ENCODE measurements around the gene PHAX. TPM values are rescaled to one million over a fixed set of nuclear protein-coding genes. Genes with fewer than 3 reads are reported as not detected.

The PHAX gene
- total and polyA plus RNA-seq, 2 donors from 2014 or later: 23.7 to 33.3 TPM

DNA sequence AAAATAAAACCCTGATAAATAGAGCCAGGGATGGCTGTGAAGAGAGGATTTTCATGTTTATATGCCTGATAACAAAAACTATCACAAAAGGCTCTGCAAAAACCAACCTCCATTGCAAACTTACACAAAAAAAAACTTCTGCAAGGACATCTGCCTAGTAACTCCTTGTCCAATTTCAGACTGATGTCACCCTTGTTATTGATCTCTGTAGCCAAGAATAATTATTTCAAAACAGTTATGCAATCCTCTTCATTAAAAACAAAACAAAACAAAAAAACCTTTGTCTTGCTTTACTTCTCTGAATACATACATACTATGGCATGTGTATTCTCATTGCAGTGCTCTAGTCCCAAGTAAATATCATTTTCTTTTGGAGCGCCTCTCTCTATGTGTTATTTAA, 49.7 kb downstream of the PHAX start:
- no peak for FAIRE-seq

DNA sequence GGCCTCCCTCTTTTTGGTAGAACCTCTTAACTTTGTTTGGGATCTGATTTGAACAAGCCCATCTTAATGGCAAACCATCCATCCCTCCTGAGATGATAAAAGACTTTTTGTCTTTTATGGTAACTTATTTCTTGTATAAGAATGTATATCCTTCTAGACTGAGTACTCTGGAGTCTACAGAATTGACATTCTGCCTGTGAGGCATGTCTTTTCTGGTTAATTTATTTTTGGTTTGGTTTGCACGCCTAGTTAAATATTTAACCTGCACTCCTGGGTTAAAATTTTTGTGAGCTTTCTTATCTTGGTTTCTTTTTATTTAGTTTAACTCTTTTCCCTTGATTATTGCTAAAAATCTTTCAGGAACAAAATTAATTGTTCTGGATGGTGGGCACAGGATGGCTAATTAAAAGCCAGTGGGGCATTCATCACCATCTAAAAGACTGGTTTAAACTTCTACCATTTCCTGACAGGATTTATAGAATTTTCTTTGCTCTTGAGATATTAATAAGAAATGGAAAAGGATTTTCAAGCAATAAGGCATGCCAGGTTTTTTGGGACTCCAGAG, 50.3 kb downstream of the PHAX start:
- intact Hi-C loops (cut with DNase I): loop anchor here (10.0 kb wide), 1 partner anchor 134 kb away; no protein-coding TSS in a partner anchor
- Histone ChIP-seq H3K36me3 (ENCODE audit: control insufficient read depth in 2 of 3, insufficient read depth in 3 of 3, low read length in 3 of 3) (no peaks in the 10 kb centered on the region), H3K27me3 (ENCODE audit: control insufficient read depth, insufficient read depth, low read length) (no peaks in the 10 kb centered on the region), H3K4me3 (ENCODE audit: low read length in 3 of 3) (no peak overlapping the region), H3K9ac (ENCODE audit: low read length in 3 of 3) (no peak overlapping the region), H3K4me1 (ENCODE audit: control insufficient read depth in 2 of 3, insufficient read depth in 2 of 3, low read depth in 1 of 3, low read length in 3 of 3) (peaks cover 0 to 4% (median 0%) of the 10 kb centered on the region in 3 donors), H3K9me3 (ENCODE audit: control insufficient read depth in 2 of 3, insufficient read depth in 1 of 3, low read length in 3 of 3) (no peaks in the 10 kb centered on the region), H3K27ac (ENCODE audit: low read depth in 2 of 2, low read length in 2 of 2) (peak overlapping the region in 1 of 2 donors; percentile 23)
- TF ChIP-seq, protein P1, sequence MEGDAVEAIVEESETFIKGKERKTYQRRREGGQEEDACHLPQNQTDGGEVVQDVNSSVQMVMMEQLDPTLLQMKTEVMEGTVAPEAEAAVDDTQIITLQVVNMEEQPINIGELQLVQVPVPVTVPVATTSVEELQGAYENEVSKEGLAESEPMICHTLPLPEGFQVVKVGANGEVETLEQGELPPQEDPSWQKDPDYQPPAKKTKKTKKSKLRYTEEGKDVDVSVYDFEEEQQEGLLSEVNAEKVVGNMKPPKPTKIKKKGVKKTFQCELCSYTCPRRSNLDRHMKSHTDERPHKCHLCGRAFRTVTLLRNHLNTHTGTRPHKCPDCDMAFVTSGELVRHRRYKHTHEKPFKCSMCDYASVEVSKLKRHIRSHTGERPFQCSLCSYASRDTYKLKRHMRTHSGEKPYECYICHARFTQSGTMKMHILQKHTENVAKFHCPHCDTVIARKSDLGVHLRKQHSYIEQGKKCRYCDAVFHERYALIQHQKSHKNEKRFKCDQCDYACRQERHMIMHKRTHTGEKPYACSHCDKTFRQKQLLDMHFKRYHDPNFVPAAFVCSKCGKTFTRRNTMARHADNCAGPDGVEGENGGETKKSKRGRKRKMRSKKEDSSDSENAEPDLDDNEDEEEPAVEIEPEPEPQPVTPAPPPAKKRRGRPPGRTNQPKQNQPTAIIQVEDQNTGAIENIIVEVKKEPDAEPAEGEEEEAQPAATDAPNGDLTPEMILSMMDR (IDR thresholded peaks at IDR 0.05; ENCODE audit: borderline replicate concordance, extremely low read depth, insufficient read depth): no peak
- FAIRE-seq (no peak), DNase-seq (peak in 2 of 5 donors; percentile 13 to 30)

More for the DNA sequence above, 49.7 kb downstream of the PHAX start:
- Histone ChIP-seq H3K9me3 (ENCODE audit: control insufficient read depth in 2 of 3, insufficient read depth in 1 of 3, low read length in 3 of 3) (no peaks in the 10 kb centered on the region), H3K27ac (ENCODE audit: low read depth in 2 of 2, low read length in 2 of 2) (no peak overlapping the region), H3K4me1 (ENCODE audit: control insufficient read depth in 2 of 3, insufficient read depth in 2 of 3, low read depth in 1 of 3, low read length in 3 of 3) (peaks cover 0 to 4% (median 0%) of the 10 kb centered on the region in 3 donors), H3K4me3 (ENCODE audit: low read length in 3 of 3) (no peak overlapping the region), H3K27me3 (ENCODE audit: control insufficient read depth, insufficient read depth, low read length) (no peaks in the 10 kb centered on the region), H3K9ac (ENCODE audit: low read length in 3 of 3) (no peak overlapping the region), H3K36me3 (ENCODE audit: control insufficient read depth in 2 of 3, insufficient read depth in 3 of 3, low read length in 3 of 3) (no peaks in the 10 kb centered on the region)
- DNase-seq: no peak
- intact Hi-C loops (cut with DNase I): loop anchor here (10.0 kb wide), 1 partner anchor 134 kb away; no protein-coding TSS in a partner anchor
- TF ChIP-seq, protein P1 (IDR thresholded peaks at IDR 0.05; ENCODE audit: borderline replicate concordance, extremely low read depth, insufficient read depth): no peak

DNA sequence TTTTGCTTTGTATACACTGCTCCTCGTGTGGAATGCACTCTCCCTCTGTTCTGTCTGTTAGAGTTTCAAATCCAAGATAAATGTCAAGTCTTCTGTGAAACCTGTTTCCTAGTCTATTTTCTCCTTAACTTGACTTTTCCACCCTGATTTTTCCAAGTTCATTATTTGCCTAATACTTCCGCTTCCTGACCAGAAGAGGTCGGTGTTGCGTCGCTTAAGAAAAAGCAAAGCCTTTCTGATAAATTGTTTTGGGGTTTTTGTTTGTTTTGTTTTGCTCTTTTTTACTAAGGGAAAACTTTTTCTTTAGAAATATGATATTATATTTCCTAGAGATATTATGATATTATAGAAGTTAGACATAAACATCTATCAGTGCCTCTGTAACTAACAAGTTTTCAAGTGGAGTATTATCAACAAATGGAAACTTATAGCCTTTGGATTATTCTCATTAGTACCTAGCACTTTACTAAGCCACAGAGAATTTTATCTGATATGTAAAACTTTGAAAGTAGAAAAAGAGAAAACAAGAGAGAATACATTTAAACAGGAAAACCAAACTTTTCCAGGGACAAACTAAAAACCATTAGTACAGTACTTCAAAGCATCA, 55.8 kb downstream of the PHAX start:
- Histone ChIP-seq H3K9me3 (ENCODE audit: control insufficient read depth in 2 of 3, insufficient read depth in 1 of 3, low read length in 3 of 3) (no peaks in the 10 kb centered on the region), H3K4me3 (ENCODE audit: low read length in 3 of 3) (no peak overlapping the region), H3K9ac (ENCODE audit: low read length in 3 of 3) (no peak overlapping the region), H3K36me3 (ENCODE audit: control insufficient read depth in 2 of 3, insufficient read depth in 3 of 3, low read length in 3 of 3) (no peaks in the 10 kb centered on the region), H3K27me3 (ENCODE audit: control insufficient read depth, insufficient read depth, low read length) (no peaks in the 10 kb centered on the region), H3K27ac (ENCODE audit: low read depth in 2 of 2, low read length in 2 of 2) (no peak overlapping the region), H3K4me1 (ENCODE audit: control insufficient read depth in 2 of 3, insufficient read depth in 2 of 3, low read depth in 1 of 3, low read length in 3 of 3) (peaks cover 0 to 4% (median 0%) of the 10 kb centered on the region in 3 donors)
- TF ChIP-seq, protein P1 (IDR thresholded peaks at IDR 0.05; ENCODE audit: borderline replicate concordance, extremely low read depth, insufficient read depth): peak; percentile 81
- DNase-seq (peak in 2 of 5 donors; percentile 66 to 79), FAIRE-seq (peak; percentile 96)
- intact Hi-C loops (cut with DNase I): loop anchor here (10.0 kb wide), 1 partner anchor 128 kb away; no protein-coding TSS in a partner anchor
